MCF 10A (cell line): ENCODE data around the gene EPS8L3. TPM values are rescaled to one million over a fixed set of nuclear protein-coding genes. Genes with fewer than 3 reads are reported as not detected.
"Not testable (repeated sequence)": the region's sequence is repeated elsewhere in the genome, so short reads cannot be mapped to it uniquely, and the experiment has no call there.

Experiments
- BruUV-seq: library from RNA; stranded (reverse); fragments of 400-500 nt; replicated peaks from 2 replicates; lab custom pipeline; 2021; lab: Mats Ljungman, UMichigan
- CTCF ChIA-PET: fragments of 300-600 bp; sonication (Branson Sonifier 250); formaldehyde crosslinking; extraction: SDS; loops from one replicate; lab custom pipeline; 2021; ENCODE audit warnings: antibody characterized with exemption, inconsistent platforms; lab: Yijun Ruan, JAX
- POLR2A ChIA-PET: fragments of 300-600, 350-650 bp; sonication (Branson Sonifier 250); formaldehyde crosslinking; extraction: SDS; loops from one replicate; lab custom pipeline; 2020; ENCODE audit warnings: antibody characterized with exemption, inconsistent platforms; lab: Yijun Ruan, JAX
- DNase-seq: peaks from one replicate; pipeline ENCODE4 v3.0.0-alpha.2; 2018; ENCODE audit not compliant: unreplicated experiment
- H3K27ac Mint-ChIP-seq: one replicate; pipeline ENCODE4 v1.8.0; 2022; ENCODE audit warnings: mild to moderate bottlenecking, low read depth, mixed read lengths; ENCODE audit not compliant: unreplicated experiment
- H3K27me3 Mint-ChIP-seq: one replicate; pipeline ENCODE4 v1.8.0; 2022; ENCODE audit warnings: mixed read lengths; ENCODE audit not compliant: insufficient read depth, unreplicated experiment
- H3K36me3 Mint-ChIP-seq: one replicate; pipeline ENCODE4 v1.8.0; 2022; ENCODE audit warnings: mild to moderate bottlenecking, moderate library complexity, mixed read lengths; ENCODE audit not compliant: insufficient read depth, unreplicated experiment
- H3K4me1 Mint-ChIP-seq: one replicate; pipeline ENCODE4 v1.8.0; 2022; ENCODE audit warnings: mixed read lengths; ENCODE audit not compliant: insufficient read depth, unreplicated experiment
- H3K4me3 Mint-ChIP-seq: one replicate; pipeline ENCODE4 v1.8.0; 2022; ENCODE audit warnings: mild to moderate bottlenecking, moderate library complexity, mixed read lengths; ENCODE audit not compliant: unreplicated experiment
- H3K9me3 Mint-ChIP-seq: one replicate; pipeline ENCODE4 v1.8.0; 2022; ENCODE audit warnings: mixed read lengths; ENCODE audit not compliant: unreplicated experiment
- CTCF ChIP-seq: fragments of 200-600 bp; IDR thresholded peaks from one replicate; pipeline ENCODE4 v1.8.0; 2022; ENCODE audit warnings: antibody characterized with exemption, mild to moderate bottlenecking; ENCODE audit not compliant: unreplicated experiment
- intact Hi-C: fragments of 100-400 bp; cut with micrococcal nuclease; formaldehyde crosslinking; loops from 2 replicates; pipeline ENCODE4 v1.14.1; 2022
- total RNA-seq: library from RNA; stranded (reverse); gene quantifications from 2 replicates; pipeline ENCODE4 v1.2.3, GENCODE V29; 2022

Gene EPS8L3
- total RNA-seq, 1 experiment from 2014 or later, result not detected

- BruUV-seq, result no TSS peak
- no peak overlapping the region for H3K4me3 Mint-ChIP-seq
- ChIA-PET CTCF (interaction anchor here (0.6 to 0.9 kb wide), 3 partner anchors 62 to 391 kb away, joined by 3 to 5 read pairs (median 3); no protein-coding TSS in a partner anchor), POLR2A (interaction anchor here (0.9 kb wide), 1 partner anchor 86 kb away, joined by 3 read pairs; the partner anchor contains the start of gene GNAT2)
- no peaks in the 10 kb centered on the region for H3K36me3 Mint-ChIP-seq
- intact Hi-C loops, result no loop called here
- no peaks in the 10 kb centered on the region for H3K4me1 Mint-ChIP-seq
- TF ChIP-seq CTCF, result no peak
- H3K9me3 Mint-ChIP-seq, result peaks cover 29% of the 10 kb centered on the region
- no peak overlapping the region for H3K27ac Mint-ChIP-seq
- no peaks in the 10 kb centered on the region for H3K27me3 Mint-ChIP-seq
- DNase-seq, result no peak
Measured at GRCh38 chr1:109705411-109705810, 58.3 kb downstream of the EPS8L3 start.

GRCh38 chr1:109704173-109704572, 59.5 kb downstream of the EPS8L3 start:
- H3K9me3 Mint-ChIP-seq, result peaks cover 26% of the 10 kb centered on the region
- TF ChIP-seq CTCF, result no peak

GRCh38 chr1:109702940-109703339, 60.8 kb downstream of the EPS8L3 start:
- H3K4me3 Mint-ChIP-seq, H3K27me3 Mint-ChIP-seq, H3K4me1 Mint-ChIP-seq, DNase-seq, BruUV-seq, CTCF ChIA-PET, H3K36me3 Mint-ChIP-seq, POLR2A ChIA-PET, intact Hi-C loops, H3K27ac Mint-ChIP-seq: not testable (repeated sequence)
- peaks cover 13% of the 10 kb centered on the region for H3K9me3 Mint-ChIP-seq

More at GRCh38 chr1:109704173-109704572, 59.5 kb downstream of the EPS8L3 start:
- intact Hi-C loops, result no loop called here
- no peak for DNase-seq
- no peak overlapping the region for H3K27ac Mint-ChIP-seq
- BruUV-seq, result no TSS peak
- no peaks in the 10 kb centered on the region for H3K36me3 Mint-ChIP-seq
- no peaks in the 10 kb centered on the region for H3K4me1 Mint-ChIP-seq
- H3K27me3 Mint-ChIP-seq, result no peaks in the 10 kb centered on the region
- ChIA-PET CTCF (no interaction called here), POLR2A (no interaction called here)
- no peak overlapping the region for H3K4me3 Mint-ChIP-seq

Other genes with a start within 250 kb of the EPS8L3 start
- gene GPR61, start 224.1 kb downstream of the EPS8L3 start, total RNA-seq, result not detected in 2 replicates
- gene GNAI3, start 215.3 kb downstream of the EPS8L3 start, total RNA-seq, result 8.0 and 8.6 TPM in 2 replicates
- gene GNAT2, start 144.3 kb downstream of the EPS8L3 start, total RNA-seq, result not detected in 2 replicates
- 49.5 and 52.6 TPM in 2 replicates for gene AMPD2, start 144.1 kb downstream of the EPS8L3 start, total RNA-seq
- 4.7 and 5.8 TPM in 2 replicates for gene GSTM4, start 107.8 kb downstream of the EPS8L3 start, total RNA-seq
- 0.70 and 1.4 TPM in 2 replicates for gene GSTM2, start 95.9 kb downstream of the EPS8L3 start, total RNA-seq
- not detected in 2 replicates for gene GSTM1, start 76.1 kb downstream of the EPS8L3 start, total RNA-seq
- gene GSTM5, start 51.7 kb downstream of the EPS8L3 start, total RNA-seq, result not detected in 2 replicates
- gene GSTM3, start 22.9 kb downstream of the EPS8L3 start, total RNA-seq, result not detected in 2 replicates
- gene CSF1, start 146.9 kb upstream of the EPS8L3 start, total RNA-seq, result 6.3 and 11.7 TPM in 2 replicates
- 104 and 106 TPM in 2 replicates for gene AHCYL1, start 220.8 kb upstream of the EPS8L3 start, total RNA-seq